T1000 (cell line): ENCODE measurements around the gene HIRIP3.

Experiments used
- DNase-seq: peaks from one replicate; lab custom pipeline; 2025; ENCODE audit warnings: mixed read lengths; lab: John Stamatoyannopoulos, UW

The HIRIP3 gene

DNA sequence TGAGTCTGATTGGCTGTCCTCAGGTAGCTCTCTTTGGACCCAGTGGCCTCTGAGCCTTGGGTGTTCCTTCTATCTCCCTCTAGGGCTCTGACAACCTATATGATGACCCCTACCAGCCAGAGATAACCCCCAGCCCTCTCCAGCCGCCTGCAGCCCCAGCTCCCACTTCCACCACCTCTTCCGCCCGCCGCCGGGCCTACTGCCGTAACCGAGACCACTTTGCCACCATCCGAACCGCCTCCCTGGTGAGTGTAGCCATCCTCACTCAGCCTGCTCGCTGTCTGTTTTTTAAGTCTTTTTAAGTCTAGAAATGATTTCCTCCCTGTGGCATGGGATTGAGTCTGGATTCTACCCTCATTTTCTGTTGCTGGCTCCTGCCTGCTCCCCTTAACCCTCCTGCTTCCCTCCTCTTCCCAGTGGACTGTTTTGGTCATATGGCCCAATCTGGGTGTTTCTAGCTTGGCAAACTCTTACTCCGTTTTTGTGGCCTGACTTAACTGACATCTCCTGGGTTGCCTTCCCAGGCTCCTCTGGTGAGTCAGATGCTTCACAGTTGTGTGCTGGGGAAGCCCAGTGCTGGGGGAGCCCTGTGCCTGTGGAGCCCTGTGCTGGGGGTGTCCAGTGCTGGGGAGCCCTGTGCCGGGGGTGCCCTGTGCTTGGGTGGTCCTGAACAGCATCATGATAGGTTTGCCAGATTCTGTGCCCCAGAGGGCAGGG lies 11.8 kb downstream of the HIRIP3 start:
- DNase-seq, result no peak

DNA sequence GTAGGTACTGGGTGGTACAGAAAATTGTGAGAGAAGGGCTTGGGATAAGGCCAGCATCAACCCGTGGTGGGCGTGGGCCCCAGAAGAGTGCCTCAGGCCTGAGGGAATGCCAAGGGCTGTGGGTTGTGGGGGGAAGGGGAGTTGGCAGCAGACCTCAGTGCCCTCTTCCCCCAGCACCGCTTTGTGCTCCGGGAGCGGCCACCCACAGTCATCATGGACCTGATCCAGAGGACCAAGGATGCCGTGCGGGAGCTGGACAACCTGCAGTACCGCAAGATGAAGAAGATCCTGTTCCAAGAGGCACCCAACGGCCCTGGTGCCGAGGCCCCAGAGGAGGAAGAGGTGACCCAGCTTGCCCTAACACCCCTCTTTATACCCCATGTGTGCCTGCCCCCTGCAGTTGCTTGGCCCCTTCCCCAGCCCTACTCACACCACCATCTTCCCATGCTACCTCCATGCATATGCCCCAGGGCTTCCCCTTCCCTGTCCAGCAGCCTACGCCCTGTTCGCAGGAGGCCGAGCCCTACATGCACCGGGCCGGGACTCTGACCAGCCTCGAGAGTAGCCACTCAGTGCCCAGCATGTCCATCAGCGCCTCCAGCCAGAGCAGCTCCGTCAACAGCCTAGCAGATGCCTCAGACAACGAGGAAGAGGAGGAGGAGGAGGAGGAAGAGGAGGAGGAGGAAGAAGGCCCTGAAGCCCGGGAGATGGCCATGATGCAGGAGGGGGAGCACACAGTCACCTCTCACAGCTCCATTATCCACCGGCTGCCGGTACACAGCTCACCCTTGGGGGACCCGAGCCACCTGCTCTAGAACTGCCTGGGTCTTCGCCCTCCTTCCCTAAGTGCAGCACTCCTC lies 12.6 kb downstream of the HIRIP3 start:
- DNase-seq, result no peak

GRCh38 chr16:29978564-29979270 lies 16.7 kb downstream of the HIRIP3 start:
- no peak for DNase-seq

GRCh38 chr16:29978081-29978480 lies 17.3 kb downstream of the HIRIP3 start:
- no peak for DNase-seq

DNA sequence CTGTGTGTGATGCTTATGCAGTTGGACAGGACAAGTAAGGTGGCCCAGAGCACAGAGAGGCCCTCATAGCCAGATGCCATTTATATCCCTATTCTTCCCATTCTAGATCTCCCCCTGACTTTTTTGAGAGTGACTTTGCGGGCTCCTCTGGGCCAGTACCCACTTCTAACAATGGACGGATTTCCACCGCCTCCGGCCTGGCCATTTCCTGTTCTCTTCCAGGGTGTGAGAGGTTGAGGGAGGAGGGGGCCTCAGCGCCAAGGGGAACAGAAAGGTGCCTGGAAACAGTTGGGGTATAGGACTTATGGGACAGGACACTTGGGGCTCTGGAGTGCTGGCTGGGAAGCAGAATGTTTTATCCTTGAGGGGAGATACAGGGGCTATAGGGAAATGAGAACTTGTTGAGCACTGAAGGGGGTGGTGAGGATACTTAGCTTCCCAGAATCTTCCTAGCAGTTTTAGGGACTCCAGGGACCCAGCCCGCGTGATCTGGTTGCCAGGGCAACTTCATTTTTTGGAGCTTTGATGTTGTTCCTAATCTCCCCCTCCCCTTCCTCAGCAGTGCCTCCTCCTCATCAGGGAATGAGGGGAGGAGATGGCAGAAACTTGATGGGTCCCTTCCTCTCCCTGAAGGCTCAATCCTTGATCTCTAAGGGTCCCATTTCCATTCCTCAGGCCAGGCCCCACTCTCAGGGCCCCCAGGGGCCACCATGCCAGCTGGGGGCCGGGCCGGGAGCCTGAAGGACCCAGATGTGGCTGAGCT lies 18.2 kb downstream of the HIRIP3 start:
- no peak for DNase-seq

DNA sequence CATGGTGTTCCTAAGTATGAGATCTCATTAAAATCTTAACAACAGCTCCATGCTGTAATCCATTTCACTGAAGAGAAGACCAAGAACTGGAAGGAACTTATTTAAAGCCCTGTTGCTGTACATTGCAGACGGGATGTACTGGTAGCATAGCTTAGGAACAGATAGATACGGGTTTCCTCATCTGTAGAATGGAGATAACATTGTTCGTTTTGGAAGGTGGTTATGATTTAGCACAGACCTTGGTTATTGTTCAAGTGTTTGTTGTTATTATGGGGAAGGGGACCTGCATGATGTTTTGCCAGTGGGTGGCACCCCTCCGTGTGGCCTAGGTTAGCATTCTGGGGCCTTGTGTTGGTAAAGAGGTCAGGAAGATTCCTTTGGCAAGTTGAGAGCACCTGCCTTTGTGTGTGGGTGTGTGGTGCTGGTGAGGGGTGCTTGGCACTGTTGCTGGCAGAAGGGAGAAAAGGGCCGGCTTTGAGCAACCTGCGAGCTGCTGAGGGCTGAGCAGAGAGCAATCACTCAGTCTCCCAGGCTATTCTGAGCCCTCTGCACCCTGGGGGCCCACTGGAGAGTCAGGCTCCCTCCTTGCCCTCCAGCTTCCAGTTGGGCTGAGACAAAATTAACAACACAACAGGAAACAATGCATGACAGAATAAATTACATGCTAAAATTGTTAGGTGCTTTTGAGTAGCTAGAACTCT lies 19.5 kb downstream of the HIRIP3 start:
- DNase-seq, result no peak

DNA sequence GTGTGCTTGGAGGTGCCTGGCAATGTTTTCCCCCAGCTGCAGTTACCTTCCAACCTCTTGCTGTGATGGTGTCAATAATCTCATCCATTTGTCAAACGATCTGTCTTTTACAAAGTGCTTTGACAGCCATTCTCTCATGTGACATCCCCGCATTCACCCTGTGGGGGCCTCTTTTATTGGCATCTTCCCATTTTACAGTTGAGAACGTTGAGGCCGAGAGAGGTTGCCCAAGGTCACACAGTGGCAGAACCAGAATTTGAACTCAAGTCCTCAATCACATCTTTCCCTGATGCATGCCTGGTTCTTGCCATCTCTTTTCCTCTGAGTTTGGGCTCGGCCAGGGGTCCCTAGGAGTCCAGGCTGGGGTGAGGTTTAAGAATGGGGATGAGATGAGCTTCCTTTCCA lies 20.3 kb downstream of the HIRIP3 start:
- DNase-seq, result no peak

GRCh38 chr16:29974291-29975133 lies 20.9 kb downstream of the HIRIP3 start:
- no peak for DNase-seq

- DNase-seq, result peak; percentile 99
Measured at GRCh38 chr16:29973384-29974246, 21.8 kb downstream of the HIRIP3 start, which contains the start of gene TAOK2. TAOK2 (plus strand) TSS chr16:29973868; CDS start chr16:29977773, 3,905 bp downstream.

DNA sequence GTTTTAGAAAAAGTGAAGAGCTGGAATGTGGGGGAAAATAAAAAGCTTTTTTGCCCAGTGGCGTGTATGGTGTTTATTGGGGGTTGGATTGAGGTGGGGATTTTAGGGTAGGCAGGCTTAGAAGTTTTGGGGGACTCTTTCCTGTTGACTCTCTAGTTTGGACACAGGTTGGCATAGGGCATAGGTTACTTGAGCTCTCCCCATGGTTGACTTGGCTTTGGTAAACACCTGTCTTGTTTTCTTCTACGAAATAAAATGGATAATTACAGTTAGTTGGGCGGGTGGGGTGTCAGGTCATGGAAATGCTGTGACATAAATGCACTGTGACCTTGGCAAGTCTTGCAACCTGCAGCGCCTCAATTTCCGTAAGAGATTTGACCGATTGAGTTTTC lies 22.4 kb downstream of the HIRIP3 start:
- no peak for DNase-seq

- no peak for DNase-seq
Measured at GRCh38 chr16:29972500-29972899, 22.9 kb downstream of the HIRIP3 start.

- DNase-seq, result no peak
Measured at GRCh38 chr16:29971304-29971703, 24.1 kb downstream of the HIRIP3 start.

- DNase-seq, result no peak
Measured at GRCh38 chr16:29968205-29968604, 27.2 kb downstream of the HIRIP3 start.

GRCh38 chr16:29963021-29963743 lies 32.2 kb downstream of the HIRIP3 start:
- DNase-seq, result no peak

GRCh38 chr16:29962344-29962994 lies 32.9 kb downstream of the HIRIP3 start:
- no peak for DNase-seq

DNA sequence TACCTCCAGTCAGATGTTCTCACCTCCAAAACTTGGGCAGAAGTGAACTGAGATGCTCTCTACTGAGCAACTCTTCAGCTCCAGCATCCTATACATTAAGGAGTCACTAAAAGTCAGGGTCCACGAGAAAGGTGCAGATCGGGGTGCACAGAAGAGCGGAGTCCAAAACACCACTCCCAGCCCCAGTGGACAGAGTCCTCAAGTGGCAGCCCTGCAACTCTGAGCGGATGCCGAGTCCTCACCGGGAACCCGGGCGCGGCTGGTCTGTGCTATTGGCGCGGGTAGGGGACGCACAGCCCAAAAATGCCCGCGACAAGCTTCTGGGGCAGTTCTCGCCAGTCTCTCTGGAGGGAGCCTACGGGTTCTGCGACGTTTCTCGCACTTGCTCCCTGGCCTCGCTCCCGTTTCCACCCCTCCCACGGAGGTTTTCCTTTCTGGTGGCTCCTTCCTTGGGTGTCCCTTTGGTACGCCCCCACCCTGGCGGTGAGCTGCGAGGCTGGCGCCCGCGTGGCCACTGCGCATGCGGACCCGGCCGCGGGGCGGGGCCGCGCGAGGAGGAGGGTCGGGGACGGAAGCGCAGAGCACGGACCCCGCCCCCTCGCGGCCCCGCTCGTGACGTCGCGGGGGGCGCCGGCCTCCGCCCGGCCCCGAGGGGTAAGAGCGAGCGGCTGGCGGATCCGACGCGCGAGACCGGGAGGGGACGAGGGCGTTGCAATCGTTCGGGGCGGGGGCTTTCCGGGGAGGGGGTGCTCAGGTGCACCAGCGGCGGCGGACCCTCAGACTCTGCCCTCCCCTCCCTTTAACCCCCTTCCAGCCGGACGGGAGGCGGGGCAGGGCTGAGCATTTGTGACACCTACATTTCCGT lies 33.7 kb downstream of the HIRIP3 start, which contains the start of gene TMEM219:
Gene TMEM219 (plus strand): TSS at position 601 of the 865 bp plus-strand sequence. CDS start 1,065 bp downstream, outside the sequence.
- peak; percentile 91 for DNase-seq

DNA sequence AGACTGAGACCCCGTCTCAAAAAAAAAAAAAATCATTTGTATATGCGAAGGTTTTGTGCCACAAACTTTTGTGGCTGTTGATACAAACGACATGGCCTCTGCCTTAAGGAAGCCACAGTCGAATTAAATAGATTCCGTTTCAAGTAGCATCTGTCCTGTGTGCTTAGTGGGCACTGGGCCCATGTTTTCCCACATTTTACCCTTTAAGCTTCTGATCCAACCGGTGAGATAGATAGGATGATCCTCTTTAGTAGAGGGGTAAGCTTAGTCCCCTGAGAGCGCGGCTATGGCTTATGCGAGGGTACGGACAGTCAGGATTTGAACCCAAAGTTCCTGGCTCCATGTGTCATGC lies 34.3 kb downstream of the HIRIP3 start:
- DNase-seq, result no peak
